OCI-LY1 (cell line): ENCODE results near the gene THSD7A.

Experiments used
- H2AFZ ChIP-seq: fragments of 200-600 bp; sonication (generic), shearing (Covaris generic); 2 replicates; pipeline ENCODE4 v1.6.0; 2014; ENCODE audit warnings: antibody characterized with exemption, mild to moderate bottlenecking, low read length
- H3F3A ChIP-seq: fragments of 200-600 bp; sonication (generic), shearing (Covaris generic); 2 replicates; pipeline ENCODE4 v1.6.0; 2014; ENCODE audit warnings: mild to moderate bottlenecking, antibody characterized with exemption, low read length, moderate library complexity; ENCODE audit not compliant: insufficient read depth
- H3K27ac ChIP-seq: fragments of 200-600 bp; sonication (generic); 2 replicates; pipeline ENCODE4 v1.5.1; 2014; ENCODE audit warnings: low read length, mixed run types, mild to moderate bottlenecking, low read depth; ENCODE audit not compliant: poor library complexity, severe bottlenecking
- H3K27me3 ChIP-seq: fragments of 200-600 bp; sonication (generic); 2 replicates; pipeline ENCODE4 v1.6.0; 2014; ENCODE audit warnings: antibody characterized with exemption, mild to moderate bottlenecking, low read length, moderate library complexity; ENCODE audit not compliant: insufficient read depth
- H3K36me3 ChIP-seq: fragments of 200-600 bp; sonication (generic); 2 replicates; pipeline ENCODE4 v1.6.1; 2014; ENCODE audit warnings: mild to moderate bottlenecking, antibody characterized with exemption, low read length, moderate library complexity, mixed read lengths; ENCODE audit not compliant: insufficient read depth
- H3K4me1 ChIP-seq: fragments of 200-600 bp; sonication (generic); 2 replicates; pipeline ENCODE4 v1.5.1; 2014; ENCODE audit warnings: mild to moderate bottlenecking, low read length, moderate library complexity; ENCODE audit not compliant: insufficient read depth, severe bottlenecking
- H3K4me2 ChIP-seq: fragments of 200-600 bp; sonication (generic), shearing (Covaris generic); 2 replicates; pipeline ENCODE4 v1.6.1; 2014; ENCODE audit warnings: low read length
- H3K4me3 ChIP-seq: fragments of 200-600 bp; sonication (generic); 2 replicates; pipeline ENCODE4 v1.5.1; 2014; ENCODE audit warnings: low read length, low read depth, mild to moderate bottlenecking, mixed read lengths; ENCODE audit not compliant: poor library complexity, severe bottlenecking
- H3K79me2 ChIP-seq: fragments of 200-600 bp; shearing (Covaris generic); 2 replicates; pipeline ENCODE4 v1.6.1; 2016; ENCODE audit warnings: mixed run types, low read length, mixed read lengths; ENCODE audit not compliant: insufficient read depth
- H3K9ac ChIP-seq: fragments of 200-600 bp; sonication (generic), shearing (Covaris generic); 2 replicates; pipeline ENCODE4 v1.6.1; 2014; ENCODE audit warnings: mild to moderate bottlenecking, low read length, mixed read lengths
- H3K9me2 ChIP-seq: fragments of 200-600 bp; sonication (generic), shearing (Covaris generic); 2 replicates; pipeline ENCODE4 v1.6.1; 2014; ENCODE audit warnings: low read depth, mild to moderate bottlenecking, low read length, mixed read lengths
- H3K9me3 ChIP-seq: fragments of 200-600 bp; shearing (Covaris generic); 2 replicates; pipeline ENCODE4 v1.6.1; 2014; ENCODE audit warnings: low read length, mixed read lengths
- H4K20me1 ChIP-seq: fragments of 200-600 bp; sonication (generic), shearing (Covaris generic); 2 replicates; pipeline ENCODE4 v1.6.0; 2016; ENCODE audit warnings: mild to moderate bottlenecking, low read length; ENCODE audit not compliant: insufficient read depth
- EZH2 ChIP-seq: fragments of 200-600 bp; sonication (generic), shearing (Covaris generic); IDR thresholded peaks from 2 replicates; pipeline ENCODE4 v1.8.0; 2017; ENCODE audit warnings: borderline replicate concordance, mixed run types, mild to moderate bottlenecking, antibody characterized with exemption, low read length, moderate library complexity, mixed read lengths
- TF ChIP-seq, protein P1 (sequence below): fragments of 200-600 bp; sonication (generic), shearing (Covaris generic); IDR thresholded peaks from 2 replicates; pipeline ENCODE4 v1.5.1; 2017; ENCODE audit warnings: mild to moderate bottlenecking, antibody characterized with exemption, low read length, moderate library complexity, mixed read lengths

The THSD7A gene

DNA sequence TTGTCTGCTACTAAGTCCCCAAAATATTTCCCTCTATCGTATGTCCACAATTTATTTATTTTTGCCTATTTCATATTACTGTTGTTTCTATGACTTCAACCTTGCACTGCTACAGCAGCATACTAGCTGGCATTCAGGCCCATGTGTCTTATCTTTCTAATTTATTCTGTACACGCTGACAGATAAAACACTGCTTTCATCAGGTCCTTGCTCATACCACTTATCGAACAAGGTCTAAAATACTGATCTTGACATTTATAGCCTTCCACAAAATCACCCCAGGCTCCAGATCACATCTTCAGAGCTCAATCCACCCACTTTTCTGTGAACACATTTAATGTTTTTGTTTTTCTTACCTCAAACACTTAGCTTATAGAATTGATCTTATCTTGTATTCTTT lies 374.6 kb downstream of the THSD7A start:
- Histone ChIP-seq H3K4me1 (peaks cover 37% of the 10 kb centered on the region), H3K27me3 (no peaks in the 10 kb centered on the region), H4K20me1 (no peaks in the 10 kb centered on the region), H3K4me2 (no peak overlapping the region), H3F3A (no peaks in the 10 kb centered on the region), H3K79me2 (no peaks in the 10 kb centered on the region), H2AFZ (no peak overlapping the region), H3K27ac (no peak overlapping the region), H3K36me3 (no peaks in the 10 kb centered on the region), H3K9me3 (no peaks in the 10 kb centered on the region), H3K9me2 (no peaks in the 10 kb centered on the region), H3K4me3 (no peak overlapping the region), H3K9ac (no peak overlapping the region)
- TF ChIP-seq EZH2 = no peak
- TF ChIP-seq, protein P1, sequence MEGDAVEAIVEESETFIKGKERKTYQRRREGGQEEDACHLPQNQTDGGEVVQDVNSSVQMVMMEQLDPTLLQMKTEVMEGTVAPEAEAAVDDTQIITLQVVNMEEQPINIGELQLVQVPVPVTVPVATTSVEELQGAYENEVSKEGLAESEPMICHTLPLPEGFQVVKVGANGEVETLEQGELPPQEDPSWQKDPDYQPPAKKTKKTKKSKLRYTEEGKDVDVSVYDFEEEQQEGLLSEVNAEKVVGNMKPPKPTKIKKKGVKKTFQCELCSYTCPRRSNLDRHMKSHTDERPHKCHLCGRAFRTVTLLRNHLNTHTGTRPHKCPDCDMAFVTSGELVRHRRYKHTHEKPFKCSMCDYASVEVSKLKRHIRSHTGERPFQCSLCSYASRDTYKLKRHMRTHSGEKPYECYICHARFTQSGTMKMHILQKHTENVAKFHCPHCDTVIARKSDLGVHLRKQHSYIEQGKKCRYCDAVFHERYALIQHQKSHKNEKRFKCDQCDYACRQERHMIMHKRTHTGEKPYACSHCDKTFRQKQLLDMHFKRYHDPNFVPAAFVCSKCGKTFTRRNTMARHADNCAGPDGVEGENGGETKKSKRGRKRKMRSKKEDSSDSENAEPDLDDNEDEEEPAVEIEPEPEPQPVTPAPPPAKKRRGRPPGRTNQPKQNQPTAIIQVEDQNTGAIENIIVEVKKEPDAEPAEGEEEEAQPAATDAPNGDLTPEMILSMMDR = no peak

DNA sequence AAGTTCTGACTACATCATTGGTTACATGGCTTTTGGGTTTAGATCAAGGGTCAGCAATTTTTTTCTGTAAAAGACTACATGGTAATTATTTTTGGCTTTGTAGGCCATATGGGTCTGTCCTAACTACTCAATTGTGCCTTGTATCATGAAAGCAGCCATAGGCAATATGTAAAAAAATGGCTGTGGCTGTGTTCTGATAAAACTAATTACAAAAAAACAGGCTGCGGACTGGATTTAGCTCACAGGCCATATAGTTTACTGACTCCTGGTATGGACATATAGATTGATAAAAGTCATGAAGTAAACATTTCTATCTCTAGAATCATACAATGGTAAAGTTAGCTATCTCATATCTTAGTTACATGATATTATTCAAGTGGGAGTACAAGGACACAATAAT lies 375.4 kb downstream of the THSD7A start:
- H3F3A ChIP-seq = no peaks in the 10 kb centered on the region
- no peaks in the 10 kb centered on the region for H3K79me2 ChIP-seq
- H3K4me1 ChIP-seq = peaks cover 31% of the 10 kb centered on the region
- H3K27me3 ChIP-seq = no peaks in the 10 kb centered on the region
- no peak overlapping the region for H3K4me2 ChIP-seq
- H4K20me1 ChIP-seq = no peaks in the 10 kb centered on the region
- no peaks in the 10 kb centered on the region for H3K9me3 ChIP-seq
- TF ChIP-seq, protein P1 = no peak
- no peak for TF ChIP-seq EZH2
- H3K9ac ChIP-seq = no peak overlapping the region
- H3K36me3 ChIP-seq = no peaks in the 10 kb centered on the region
- no peak overlapping the region for H2AFZ ChIP-seq
- H3K27ac ChIP-seq = no peak overlapping the region
- no peaks in the 10 kb centered on the region for H3K9me2 ChIP-seq
- no peak overlapping the region for H3K4me3 ChIP-seq

DNA sequence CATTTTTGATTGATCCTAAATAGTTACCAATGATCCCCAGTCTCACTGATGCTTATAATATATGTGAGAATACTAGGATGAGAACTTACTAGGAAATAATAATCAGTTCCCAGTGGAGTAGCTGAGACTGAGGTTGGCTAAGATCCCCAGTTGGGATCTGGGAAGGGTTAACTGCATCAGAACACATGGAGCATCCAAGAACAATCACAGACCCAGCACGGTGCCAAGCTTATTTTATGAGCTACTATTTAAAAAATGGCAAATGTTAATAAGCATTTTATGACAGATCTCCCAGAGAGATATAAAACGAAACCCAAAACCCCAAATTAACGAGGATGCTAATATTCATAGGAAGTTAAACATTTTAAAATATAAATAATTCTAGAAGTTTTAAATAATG lies 379.5 kb downstream of the THSD7A start:
- TF ChIP-seq, protein P1 = no peak
- no peak for TF ChIP-seq EZH2

More for the DNA sequence above, 379.5 kb downstream of the THSD7A start:
- no peaks in the 10 kb centered on the region for H3K79me2 ChIP-seq
- no peaks in the 10 kb centered on the region for H3K9me3 ChIP-seq
- H3K9me2 ChIP-seq = no peaks in the 10 kb centered on the region
- no peak overlapping the region for H2AFZ ChIP-seq
- no peaks in the 10 kb centered on the region for H3F3A ChIP-seq
- no peaks in the 10 kb centered on the region for H3K27me3 ChIP-seq
- H4K20me1 ChIP-seq = no peaks in the 10 kb centered on the region
- no peaks in the 10 kb centered on the region for H3K36me3 ChIP-seq
- no peak overlapping the region for H3K4me3 ChIP-seq
- no peak overlapping the region for H3K27ac ChIP-seq
- H3K4me1 ChIP-seq = peaks cover 8% of the 10 kb centered on the region
- H3K4me2 ChIP-seq = no peak overlapping the region
- H3K9ac ChIP-seq = no peak overlapping the region
